HuH-7 (cell line): ENCODE results near the gene ANKRD7.

Experiments
- DNase-seq: peaks from one replicate; pipeline ENCODE4 v3.0.0; 2011; ENCODE audit warnings: low spot score

ANKRD7 gene

GRCh38 chr7:118224521-118224920 lies at the start of gene ANKRD7:
Gene ANKRD7, plus strand, starts transcription at chr7:118224704. Its CDS starts 127 bp downstream, at chr7:118224831.
- DNase-seq = no peak

- DNase-seq = no peak
Observed at GRCh38 chr7:118175740-118176139, 48.8 kb upstream of the ANKRD7 start.

- no peak for DNase-seq
Observed at GRCh38 chr7:118179191-118179590, 45.3 kb upstream of the ANKRD7 start.

GRCh38 chr7:118182593-118183427 lies 41.7 kb upstream of the ANKRD7 start:
- DNase-seq = no peak

- DNase-seq = no peak
Observed at GRCh38 chr7:118183428-118183785, 41.1 kb upstream of the ANKRD7 start.

- DNase-seq = peak; percentile 86
Observed at GRCh38 chr7:118183786-118184564, 40.5 kb upstream of the ANKRD7 start, which contains the start of gene LSM8. Gene LSM8, plus strand, starts transcription at chr7:118184164. Its CDS starts 60 bp downstream, at chr7:118184224.

GRCh38 chr7:118184565-118184940 lies 40.0 kb upstream of the ANKRD7 start:
- DNase-seq = no peak

- DNase-seq = no peak
Observed at GRCh38 chr7:118185163-118185860, 39.2 kb upstream of the ANKRD7 start.

GRCh38 chr7:118186501-118186900 lies 38.0 kb upstream of the ANKRD7 start:
- no peak for DNase-seq

GRCh38 chr7:118194571-118194970 lies 29.9 kb upstream of the ANKRD7 start:
- no peak for DNase-seq

GRCh38 chr7:118195837-118196474 lies 28.5 kb upstream of the ANKRD7 start:
- DNase-seq = peak; percentile 13

GRCh38 chr7:118202061-118202460 lies 22.4 kb upstream of the ANKRD7 start:
- no peak for DNase-seq

- peak; percentile 82 for DNase-seq
Observed at GRCh38 chr7:118214051-118214832, 10.3 kb upstream of the ANKRD7 start.

GRCh38 chr7:118214833-118215182 lies 9.7 kb upstream of the ANKRD7 start:
- no peak for DNase-seq

GRCh38 chr7:118217210-118217619 lies 7.3 kb upstream of the ANKRD7 start:
- DNase-seq = peak; percentile 21

- no peak for DNase-seq
Observed at GRCh38 chr7:118218413-118219156, 5.9 kb upstream of the ANKRD7 start.

- no peak for DNase-seq
Observed at GRCh38 chr7:118219157-118219512, 5.4 kb upstream of the ANKRD7 start.

GRCh38 chr7:118220583-118220982 lies 3.9 kb upstream of the ANKRD7 start:
- DNase-seq = no peak

- DNase-seq = no peak
Observed at GRCh38 chr7:118222591-118222990, 1.9 kb upstream of the ANKRD7 start.

GRCh38 chr7:118232837-118233236 lies 8.3 kb downstream of the ANKRD7 start:
- DNase-seq = no peak

- DNase-seq = no peak
Observed at GRCh38 chr7:118233799-118234198, 9.3 kb downstream of the ANKRD7 start.
